Endothelial cell (in vitro differentiated cells): ENCODE data around the gene ANO10. TPM values are rescaled to one million over a fixed set of nuclear protein-coding genes. Genes with fewer than 3 reads are reported as not detected.

Experiments
- DNase-seq: peaks from one replicate; pipeline ENCODE4 v3.0.0; 2021; ENCODE audit warnings: low spot score
- H3K27ac Mint-ChIP-seq: one replicate; pipeline ENCODE4 v1.8.0; 2021; ENCODE audit warnings: mixed read lengths, inconsistent platforms; ENCODE audit not compliant: unreplicated experiment
- H3K27me3 Mint-ChIP-seq: one replicate; pipeline ENCODE4 v1.8.0; 2021; ENCODE audit warnings: mild to moderate bottlenecking, moderate library complexity, mixed read lengths, inconsistent platforms; ENCODE audit not compliant: unreplicated experiment
- H3K36me3 Mint-ChIP-seq: one replicate; pipeline ENCODE4 v1.8.0; 2021; ENCODE audit warnings: mild to moderate bottlenecking, low read depth, mixed read lengths, inconsistent platforms; ENCODE audit not compliant: unreplicated experiment
- H3K4me1 Mint-ChIP-seq: one replicate; pipeline ENCODE4 v1.8.0; 2021; ENCODE audit warnings: mild to moderate bottlenecking, mixed read lengths, inconsistent platforms; ENCODE audit not compliant: unreplicated experiment
- H3K4me3 Mint-ChIP-seq: one replicate; pipeline ENCODE4 v1.8.0; 2021; ENCODE audit warnings: mild to moderate bottlenecking, mixed read lengths, inconsistent platforms; ENCODE audit not compliant: unreplicated experiment
- H3K9me3 Mint-ChIP-seq: one replicate; pipeline ENCODE4 v1.8.0; 2021; ENCODE audit warnings: mixed read lengths, inconsistent platforms; ENCODE audit not compliant: unreplicated experiment
- CTCF ChIP-seq: fragments of 200-600 bp; sonication (generic); IDR thresholded peaks from one replicate; pipeline ENCODE4 v1.5.0; 2021; ENCODE audit warnings: antibody characterized with exemption; ENCODE audit not compliant: unreplicated experiment
- total RNA-seq: library from RNA; stranded (reverse); fragmentation: NEBNext Ultra II Directional; extraction: Animal tissue kit (Norgen Biotek cat#: 25700); gene quantifications from one replicate; pipeline ENCODE4 v1.2.1, GENCODE V29; 2021; ENCODE audit not compliant: unreplicated experiment

The ANO10 gene
- total RNA-seq, 1 donor from 2014 or later = 112 TPM

GRCh38 chr3:43316783-43317460 is 304.9 kb downstream of the ANO10 start:
- no peak for DNase-seq
- peaks cover 39% of the 10 kb centered on the region for H3K36me3 Mint-ChIP-seq
- TF ChIP-seq CTCF = no peak
- peaks cover 10% of the 10 kb centered on the region for H3K27me3 Mint-ChIP-seq
- H3K4me1 Mint-ChIP-seq = peaks cover 46% of the 10 kb centered on the region
- H3K4me3 Mint-ChIP-seq = peak overlapping the region; percentile 53
- H3K9me3 Mint-ChIP-seq = no peaks in the 10 kb centered on the region
- H3K27ac Mint-ChIP-seq = peak overlapping the region; percentile 86

Other genes with a start within 250 kb of the ANO10 start
- gene ABHD5, start 68.9 kb upstream of the ANO10 start, total RNA-seq = 17.5 TPM